DMS153 (cell line): ENCODE data around the gene NACA.
"Not testable (repeated sequence)": the region's sequence is repeated elsewhere in the genome, so short reads cannot be mapped to it uniquely, and the experiment has no call there.

ENCODE experiments used
- DNase-seq: peaks from one replicate; lab custom pipeline; 2025; lab: John Stamatoyannopoulos, UW

Gene NACA

GRCh38 chr12:56724972-56725722 lies at the start of gene NACA:
TSS of gene NACA (minus strand) at chr12:56725299. CDS start at chr12:56724521, 778 bp downstream.
- DNase-seq: peak; percentile 90

- no peak for DNase-seq
These were observed 48.0 kb upstream of the NACA start for GRCh38 chr12:56773113-56773512.

DNA sequence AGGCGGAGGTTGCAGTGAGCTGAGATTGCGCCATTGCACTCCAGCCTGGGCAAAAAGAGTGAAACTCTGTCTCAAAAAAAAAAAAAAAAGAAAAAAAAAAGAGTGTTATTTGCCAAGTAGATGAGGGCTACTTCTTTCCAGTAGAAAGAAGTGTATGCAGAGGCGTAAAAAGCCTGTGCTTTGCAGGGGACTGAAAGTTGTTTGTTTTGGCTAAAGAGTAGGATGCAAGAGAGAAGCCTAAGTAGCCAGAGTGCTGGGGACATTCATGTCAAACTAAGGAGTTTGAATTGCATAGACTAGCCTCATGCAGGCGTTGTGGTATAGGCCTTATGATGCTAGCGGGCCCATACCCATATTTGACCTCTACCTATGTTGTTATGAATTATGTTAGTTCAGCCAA lies 47.5 kb upstream of the NACA start:
- DNase-seq: no peak

DNA sequence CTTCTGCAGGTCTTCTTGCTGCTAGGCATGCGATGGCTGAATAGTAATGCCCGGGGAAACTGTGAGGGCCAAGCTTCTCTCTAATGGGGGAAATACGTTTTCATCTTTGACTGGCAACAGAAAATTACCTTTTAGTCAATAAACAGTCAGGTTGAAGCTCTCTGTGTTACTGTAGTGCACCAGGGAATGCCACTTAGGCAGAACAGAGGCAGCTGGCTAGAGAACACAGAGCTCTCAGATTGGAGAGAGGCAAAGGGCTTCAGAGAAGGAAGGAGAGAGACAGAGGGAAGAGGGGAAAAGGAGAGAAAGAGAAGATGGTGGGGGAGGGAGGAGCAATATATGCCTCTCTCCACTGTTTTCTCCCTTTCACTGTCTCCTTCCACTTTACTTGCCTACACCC lies 44.8 kb upstream of the NACA start:
- no peak for DNase-seq

- DNase-seq: no peak
These were observed 43.3 kb upstream of the NACA start for GRCh38 chr12:56768424-56768823.

DNA sequence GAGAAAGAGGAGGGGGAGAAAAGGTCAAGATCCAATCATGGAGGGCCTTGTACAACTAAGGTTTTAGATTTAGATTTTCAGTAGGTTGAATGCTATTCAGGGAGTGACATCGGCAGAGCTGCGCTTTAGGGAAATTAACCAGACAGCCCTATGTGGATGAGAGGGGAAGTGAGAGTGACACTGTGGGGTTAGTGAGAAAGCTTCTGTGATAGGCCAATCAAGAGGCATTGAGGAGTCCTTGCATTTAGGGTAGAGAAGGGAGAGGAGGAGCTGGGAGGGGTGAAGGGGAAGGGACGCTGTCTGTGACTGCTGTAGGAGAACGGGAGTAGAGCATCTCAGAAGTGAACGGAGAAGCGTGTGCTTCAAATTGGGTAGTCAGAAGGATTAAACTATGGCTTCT lies 41.4 kb upstream of the NACA start:
- no peak for DNase-seq

GRCh38 chr12:56763753-56764657 lies 38.9 kb upstream of the NACA start:
- no peak for DNase-seq

GRCh38 chr12:56761812-56762211 lies 36.7 kb upstream of the NACA start:
- no peak for DNase-seq

- DNase-seq: no peak
These were observed 35.4 kb upstream of the NACA start for GRCh38 chr12:56760460-56760859.

DNA sequence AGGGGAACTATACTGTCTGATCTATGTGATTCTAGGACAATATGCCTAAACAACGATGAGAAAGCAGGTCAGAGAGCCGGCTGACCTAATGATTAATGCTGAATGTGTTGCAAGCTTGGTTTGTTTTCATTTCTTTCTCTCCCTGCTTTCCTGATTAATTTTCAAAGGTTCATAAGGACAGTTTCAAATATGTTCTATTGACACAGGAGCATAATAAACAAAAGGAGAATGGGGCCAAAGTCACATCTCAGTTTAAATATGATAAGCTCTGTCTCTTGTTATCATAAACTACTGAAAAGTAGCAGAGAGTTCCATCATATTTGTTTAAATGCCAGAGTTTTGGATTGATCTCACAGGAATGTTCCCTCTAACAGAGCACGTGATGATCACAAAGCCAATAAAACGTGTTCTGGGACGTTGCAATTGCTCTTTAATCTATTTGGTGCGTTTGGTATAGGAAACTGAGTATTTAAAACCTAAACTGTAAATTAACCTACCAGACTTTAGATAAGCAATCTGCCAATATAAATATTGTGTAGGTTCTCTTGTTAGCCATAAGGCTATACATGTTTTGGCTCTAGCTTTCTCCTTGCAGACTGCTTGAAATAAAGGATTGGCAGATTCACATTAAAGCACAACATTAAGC lies 34.3 kb upstream of the NACA start:
- no peak for DNase-seq

DNA sequence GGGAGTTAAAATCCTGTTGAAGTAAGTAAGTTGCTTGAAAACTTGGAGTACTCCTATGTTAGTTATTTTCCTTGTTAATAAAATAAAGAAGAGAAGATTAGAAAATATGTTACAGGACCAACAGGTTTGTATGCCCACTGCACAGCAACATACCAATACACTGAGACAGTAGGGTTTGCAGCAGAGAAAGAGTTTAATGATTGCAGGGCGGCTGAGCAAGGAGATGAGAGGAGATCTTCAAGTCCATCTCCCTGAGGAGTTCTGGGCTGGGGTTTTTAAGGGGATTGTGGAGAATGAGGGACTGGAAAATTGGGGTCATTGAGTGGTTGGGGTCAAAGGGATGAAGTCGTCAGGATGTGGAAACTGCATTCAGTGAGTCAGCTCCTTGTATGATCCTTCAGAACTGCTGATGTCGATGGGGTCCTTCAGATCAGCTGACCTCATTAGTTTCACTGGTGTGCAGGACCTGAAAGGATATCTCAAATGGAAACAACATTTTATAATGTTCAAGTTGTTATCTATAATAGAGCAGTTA lies 33.7 kb upstream of the NACA start:
- no peak for DNase-seq

DNA sequence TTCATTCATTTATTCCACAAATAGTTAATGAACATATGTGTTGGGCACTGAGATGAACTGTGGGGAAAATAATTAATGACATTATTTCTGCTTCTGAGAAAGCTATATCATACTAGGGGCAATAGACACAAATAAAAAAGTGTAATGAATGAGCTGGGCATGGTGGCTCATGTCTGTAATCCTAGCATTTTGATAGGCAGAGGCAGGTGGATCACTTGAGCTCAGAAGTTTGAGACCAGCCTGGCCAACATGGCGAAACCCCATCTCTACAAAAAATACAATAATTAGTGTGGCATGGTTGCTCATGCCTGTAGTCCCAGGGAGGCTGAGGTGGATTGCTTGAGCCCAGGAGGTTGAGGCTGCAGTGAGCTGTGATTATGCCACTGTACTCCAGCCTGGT lies 32.9 kb upstream of the NACA start:
- DNase-seq: not testable (repeated sequence)

DNA sequence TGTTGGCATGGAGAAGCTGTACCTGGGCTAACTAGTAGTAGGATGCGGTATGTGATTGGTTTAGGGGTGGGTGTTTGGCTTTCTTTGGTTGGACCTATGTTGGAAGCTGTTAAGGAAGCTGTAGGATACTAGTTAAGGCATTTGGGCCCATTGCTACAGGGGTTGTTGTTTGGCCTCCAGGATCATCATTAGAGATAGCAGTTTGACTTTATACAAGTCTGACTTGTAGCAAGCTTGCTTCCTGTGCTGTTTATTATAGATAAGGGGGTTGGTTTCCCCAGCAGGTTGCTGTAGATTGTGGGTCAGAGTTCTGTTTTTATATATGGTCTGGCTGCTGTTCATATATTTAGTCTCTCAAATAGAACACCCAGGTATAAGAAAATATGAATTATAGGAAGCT lies 28.5 kb upstream of the NACA start:
- DNase-seq: no peak

- DNase-seq: peak; percentile 75
These were observed 26.9 kb upstream of the NACA start, which contains the start of gene PRIM1 for GRCh38 chr12:56751712-56752598. TSS of gene PRIM1 (minus strand) at chr12:56752323. CDS start at chr12:56752298, 25 bp downstream.

DNA sequence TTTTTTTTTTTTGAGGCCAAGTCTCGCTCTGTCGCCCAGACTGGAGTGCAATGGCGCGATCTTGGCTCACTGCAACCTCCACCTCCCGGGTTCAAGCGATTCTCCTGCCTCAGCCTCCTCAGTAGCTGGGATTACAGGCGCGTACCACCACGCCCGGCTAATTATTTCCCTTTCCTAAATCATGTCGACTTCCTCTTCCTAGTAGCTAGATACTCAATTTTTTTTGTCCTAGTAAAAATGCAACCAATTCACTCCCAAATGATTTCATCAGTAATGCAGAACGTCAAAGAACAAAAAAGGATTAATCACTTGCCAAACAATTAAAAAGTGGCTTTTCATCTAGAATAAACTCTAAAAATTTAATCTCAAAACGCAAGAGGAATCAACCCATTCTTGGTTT lies 25.5 kb upstream of the NACA start:
- not testable (repeated sequence) for DNase-seq

DNA sequence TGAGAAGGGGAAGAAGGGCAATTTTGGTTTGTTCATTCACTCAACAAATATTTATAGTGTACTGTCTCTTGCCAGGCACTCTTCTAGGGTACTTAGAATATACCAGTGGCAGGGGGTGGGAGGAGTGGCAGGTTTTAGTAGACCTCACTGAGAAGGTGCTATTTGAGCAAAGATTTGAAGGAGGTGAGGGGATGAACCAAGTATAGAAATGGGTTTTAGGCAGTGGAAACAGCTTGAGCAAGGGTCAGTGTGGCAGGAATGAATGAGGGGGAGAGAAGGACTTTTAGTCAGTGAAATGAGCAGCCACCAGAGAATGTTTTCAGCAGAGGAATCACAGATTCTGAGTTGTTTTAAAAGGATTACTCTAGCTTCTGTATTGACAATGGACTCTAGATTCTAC lies 24.8 kb upstream of the NACA start:
- no peak for DNase-seq

DNA sequence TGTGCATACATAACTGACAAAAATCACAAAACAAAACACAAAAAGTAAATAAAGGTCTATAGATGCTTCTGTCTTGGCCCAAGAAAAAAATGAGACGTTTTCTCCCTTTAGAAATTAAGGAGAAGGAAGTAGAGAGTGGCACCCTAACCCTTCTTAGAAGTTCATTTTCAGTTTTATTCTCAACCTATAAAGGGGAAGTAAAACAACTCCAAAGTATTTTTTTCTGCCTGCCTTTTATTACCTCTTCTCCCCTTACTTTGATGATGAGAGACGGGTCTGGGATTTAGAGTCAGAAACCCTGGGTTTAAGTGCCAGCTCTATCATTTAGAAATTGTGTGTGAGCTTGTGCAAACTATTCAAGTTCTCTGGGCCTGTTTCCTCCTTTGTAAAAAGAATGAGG lies 24.3 kb upstream of the NACA start:
- no peak for DNase-seq

DNA sequence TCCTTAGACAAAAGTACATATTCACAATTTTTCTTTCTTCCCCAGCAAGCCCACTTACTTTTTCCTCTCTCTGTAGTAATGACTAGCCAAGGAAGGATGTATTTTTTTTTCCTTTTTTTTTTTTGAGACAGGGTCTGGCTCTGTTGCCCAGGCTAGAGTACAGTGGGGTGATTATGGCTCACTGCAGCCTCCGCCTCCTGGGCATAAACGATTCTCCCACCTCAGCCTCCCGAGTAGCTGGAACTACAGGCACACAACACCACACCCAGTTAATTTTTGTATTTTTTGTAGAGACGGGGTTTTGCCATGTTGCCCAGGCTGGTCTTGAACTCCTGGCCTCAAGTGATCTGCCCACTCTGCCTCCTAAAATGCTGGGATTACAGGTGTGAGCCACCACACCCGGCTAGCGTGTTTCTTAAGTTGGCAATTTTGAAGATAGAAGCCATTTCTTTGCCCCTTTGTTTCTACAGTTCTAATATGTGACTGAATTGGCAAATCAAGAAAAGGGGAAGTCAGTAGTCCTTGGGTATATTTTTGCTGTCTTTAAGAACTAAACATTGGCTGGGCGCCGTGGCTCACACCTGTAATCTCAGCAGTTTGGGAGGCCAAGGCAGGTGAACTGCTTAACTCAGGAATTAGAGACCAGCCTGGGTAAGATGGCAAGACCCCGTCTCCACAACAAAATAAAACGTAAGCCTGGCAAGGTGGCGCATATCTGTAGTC lies 3.2 kb upstream of the NACA start:
- no peak for DNase-seq

GRCh38 chr12:56726196-56726675 lies 1.1 kb upstream of the NACA start:
- DNase-seq: not testable (repeated sequence)

DNA sequence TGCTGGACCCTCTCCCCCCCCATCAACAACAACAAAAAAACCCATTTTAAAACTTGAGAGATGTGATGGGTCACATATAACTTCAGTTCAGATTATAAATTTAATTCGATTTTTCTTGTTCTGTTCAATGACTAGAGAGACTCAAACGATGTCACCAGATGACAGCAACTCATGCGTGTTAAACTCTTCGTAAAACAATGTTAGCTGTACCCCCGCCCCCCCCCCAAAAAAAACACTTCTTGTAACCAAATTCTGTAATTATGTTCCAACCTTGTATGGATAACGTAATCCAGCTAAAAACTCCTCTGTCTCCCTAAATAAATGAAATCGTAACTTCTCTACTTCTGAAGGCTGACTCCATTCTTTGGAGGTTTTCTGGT lies 614 bp upstream of the NACA start:
- DNase-seq: no peak

GRCh38 chr12:56724701-56724971 lies 463 bp downstream of the NACA start:
- DNase-seq: no peak
